MCF 10A (cell line): ENCODE data around the gene DOK6. TPM values are rescaled to one million over a fixed set of nuclear protein-coding genes. Genes with fewer than 3 reads are reported as not detected.

Source experiments
- BruUV-seq: library from RNA; stranded (reverse); fragments of 400-500 nt; replicated peaks from 2 replicates; lab custom pipeline; 2021; lab: Mats Ljungman, UMichigan
- CTCF ChIA-PET: fragments of 300-600 bp; sonication (Branson Sonifier 250); formaldehyde crosslinking; extraction: SDS; loops from one replicate; lab custom pipeline; 2021; ENCODE audit warnings: antibody characterized with exemption, inconsistent platforms; lab: Yijun Ruan, JAX
- POLR2A ChIA-PET: fragments of 300-600, 350-650 bp; sonication (Branson Sonifier 250); formaldehyde crosslinking; extraction: SDS; loops from one replicate; lab custom pipeline; 2020; ENCODE audit warnings: antibody characterized with exemption, inconsistent platforms; lab: Yijun Ruan, JAX
- DNase-seq: peaks from one replicate; pipeline ENCODE4 v3.0.0-alpha.2; 2018; ENCODE audit not compliant: unreplicated experiment
- H3K27ac Mint-ChIP-seq: one replicate; pipeline ENCODE4 v1.8.0; 2022; ENCODE audit warnings: mild to moderate bottlenecking, low read depth, mixed read lengths; ENCODE audit not compliant: unreplicated experiment
- H3K27me3 Mint-ChIP-seq: one replicate; pipeline ENCODE4 v1.8.0; 2022; ENCODE audit warnings: mixed read lengths; ENCODE audit not compliant: insufficient read depth, unreplicated experiment
- H3K36me3 Mint-ChIP-seq: one replicate; pipeline ENCODE4 v1.8.0; 2022; ENCODE audit warnings: mild to moderate bottlenecking, moderate library complexity, mixed read lengths; ENCODE audit not compliant: insufficient read depth, unreplicated experiment
- H3K4me1 Mint-ChIP-seq: one replicate; pipeline ENCODE4 v1.8.0; 2022; ENCODE audit warnings: mixed read lengths; ENCODE audit not compliant: insufficient read depth, unreplicated experiment
- H3K4me3 Mint-ChIP-seq: one replicate; pipeline ENCODE4 v1.8.0; 2022; ENCODE audit warnings: mild to moderate bottlenecking, moderate library complexity, mixed read lengths; ENCODE audit not compliant: unreplicated experiment
- H3K9me3 Mint-ChIP-seq: one replicate; pipeline ENCODE4 v1.8.0; 2022; ENCODE audit warnings: mixed read lengths; ENCODE audit not compliant: unreplicated experiment
- CTCF ChIP-seq: fragments of 200-600 bp; IDR thresholded peaks from one replicate; pipeline ENCODE4 v1.8.0; 2022; ENCODE audit warnings: antibody characterized with exemption, mild to moderate bottlenecking; ENCODE audit not compliant: unreplicated experiment
- intact Hi-C: fragments of 100-400 bp; cut with micrococcal nuclease; formaldehyde crosslinking; loops from 2 replicates; pipeline ENCODE4 v1.14.1; 2022
- total RNA-seq: library from RNA; stranded (reverse); gene quantifications from 2 replicates; pipeline ENCODE4 v1.2.3, GENCODE V29; 2022

The DOK6 gene
- total RNA-seq, 1 experiment from 2014 or later: not detected

- ChIA-PET CTCF (interaction anchor here (0.8 kb wide), 1 partner anchor 200 kb away, joined by 4 read pairs; no protein-coding TSS in a partner anchor), POLR2A (no interaction called here)
- Mint-ChIP-seq H3K9me3 (no peaks in the 10 kb centered on the region), H3K27me3 (no peaks in the 10 kb centered on the region), H3K4me1 (no peaks in the 10 kb centered on the region), H3K36me3 (no peaks in the 10 kb centered on the region), H3K27ac (no peak overlapping the region), H3K4me3 (no peak overlapping the region)
- intact Hi-C loops: no loop called here
- no TSS peak for BruUV-seq
- no peak for DNase-seq
- TF ChIP-seq CTCF: no peak
These were observed 485.3 kb downstream of the DOK6 start for GRCh38 chr18:69885841-69886531.

GRCh38 chr18:69887256-69887655 is 486.6 kb downstream of the DOK6 start:
- ChIA-PET POLR2A (no interaction called here), CTCF (interaction anchor here (0.6 kb wide), 1 partner anchor 207 kb away, joined by 5 read pairs; no protein-coding TSS in a partner anchor)
- no peaks in the 10 kb centered on the region for H3K9me3 Mint-ChIP-seq
- H3K4me3 Mint-ChIP-seq: no peak overlapping the region
- BruUV-seq: no TSS peak
- TF ChIP-seq CTCF: no peak
- intact Hi-C loops: no loop called here
- no peak for DNase-seq
- no peaks in the 10 kb centered on the region for H3K4me1 Mint-ChIP-seq
- H3K27ac Mint-ChIP-seq: no peak overlapping the region
- H3K27me3 Mint-ChIP-seq: no peaks in the 10 kb centered on the region
- H3K36me3 Mint-ChIP-seq: no peaks in the 10 kb centered on the region

GRCh38 chr18:69889009-69889408 is 488.3 kb downstream of the DOK6 start:
- Mint-ChIP-seq H3K9me3 (no peaks in the 10 kb centered on the region), H3K27me3 (no peaks in the 10 kb centered on the region), H3K27ac (no peak overlapping the region), H3K4me3 (no peak overlapping the region), H3K4me1 (no peaks in the 10 kb centered on the region), H3K36me3 (no peaks in the 10 kb centered on the region)
- DNase-seq: no peak
- intact Hi-C loops: no loop called here
- no peak for TF ChIP-seq CTCF
- CTCF ChIA-PET: interaction anchor here (0.6 kb wide), 1 partner anchor 20 kb away, joined by 3 read pairs; no protein-coding TSS in a partner anchor
- BruUV-seq: no TSS peak
- POLR2A ChIA-PET: no interaction called here

- POLR2A ChIA-PET: no interaction called here
- Mint-ChIP-seq H3K4me3 (no peak overlapping the region), H3K36me3 (peaks cover under 1% of the 10 kb centered on the region), H3K27me3 (no peaks in the 10 kb centered on the region), H3K9me3 (no peaks in the 10 kb centered on the region), H3K27ac (no peak overlapping the region), H3K4me1 (no peaks in the 10 kb centered on the region)
- TF ChIP-seq CTCF: no peak
- CTCF ChIA-PET: no interaction called here
- BruUV-seq: no TSS peak
- intact Hi-C loops: no loop called here
- no peak for DNase-seq
These were observed 489.9 kb downstream of the DOK6 start for GRCh38 chr18:69890558-69890957.
